GM12864 (cell line): ENCODE data around the gene TMEM272.

ENCODE experiments used
- DNase-seq: peaks from one replicate; pipeline ENCODE4 v3.0.0-alpha.2; 2011; ENCODE audit warnings: low read depth
- H3K4me3 ChIP-seq: 2 replicates; pipeline ENCODE4 v1.5.1; 2011; ENCODE audit warnings: mild to moderate bottlenecking, low read depth, low read length, control low read depth
- CTCF ChIP-seq: IDR thresholded peaks from 2 replicates; pipeline ENCODE4 v1.5.1; 2011; ENCODE audit warnings: low read depth, mild to moderate bottlenecking, moderate library complexity, low read length, control low read depth, inconsistent platforms; ENCODE audit errors: missing control alignments

TMEM272 gene

DNA sequence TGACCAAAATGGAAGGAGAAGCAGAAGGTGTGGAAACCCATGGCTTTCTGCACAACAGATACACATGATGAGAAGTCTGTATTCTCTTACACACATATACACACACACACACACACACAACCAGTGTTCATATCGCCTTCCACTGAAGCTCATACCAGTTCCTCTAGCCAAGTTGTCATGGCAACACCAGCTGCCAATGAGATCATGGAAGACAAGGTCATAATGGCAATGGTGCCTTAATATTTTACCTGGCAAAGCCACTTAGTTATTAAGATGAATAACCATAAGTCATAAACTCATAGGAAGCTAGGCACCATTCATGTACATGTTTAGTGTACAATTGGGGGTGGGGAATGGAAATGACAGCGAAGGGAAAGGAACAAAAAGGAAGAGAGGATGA lies 38.4 kb downstream of the TMEM272 start:
- H3K4me3 ChIP-seq = no peak overlapping the region
- no peak for DNase-seq
- TF ChIP-seq CTCF = no peak

DNA sequence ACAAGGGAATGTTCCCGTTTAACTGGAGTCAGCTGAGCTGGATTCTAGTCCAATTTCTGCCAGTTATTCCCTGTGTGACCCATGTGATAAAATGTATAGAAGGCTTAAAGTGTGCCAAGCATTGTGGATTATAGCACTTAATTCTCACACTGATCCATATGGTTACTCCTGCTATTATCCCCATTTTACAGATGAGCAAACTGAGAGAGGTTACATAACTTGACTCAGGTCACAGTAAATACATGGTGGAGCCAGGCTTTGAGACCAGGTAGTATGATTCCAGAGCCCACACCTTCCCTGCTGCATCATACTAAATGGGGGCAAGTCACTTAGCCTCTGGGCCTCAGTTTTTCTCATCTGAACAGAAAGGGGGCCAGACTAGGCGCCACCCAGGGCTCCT lies 39.1 kb downstream of the TMEM272 start:
- no peak for TF ChIP-seq CTCF
- DNase-seq = no peak
- no peak overlapping the region for H3K4me3 ChIP-seq

GRCh38 chr13:51805313-51805712 lies 39.7 kb downstream of the TMEM272 start:
- no peak for TF ChIP-seq CTCF
- DNase-seq = no peak
- H3K4me3 ChIP-seq = no peak overlapping the region

DNA sequence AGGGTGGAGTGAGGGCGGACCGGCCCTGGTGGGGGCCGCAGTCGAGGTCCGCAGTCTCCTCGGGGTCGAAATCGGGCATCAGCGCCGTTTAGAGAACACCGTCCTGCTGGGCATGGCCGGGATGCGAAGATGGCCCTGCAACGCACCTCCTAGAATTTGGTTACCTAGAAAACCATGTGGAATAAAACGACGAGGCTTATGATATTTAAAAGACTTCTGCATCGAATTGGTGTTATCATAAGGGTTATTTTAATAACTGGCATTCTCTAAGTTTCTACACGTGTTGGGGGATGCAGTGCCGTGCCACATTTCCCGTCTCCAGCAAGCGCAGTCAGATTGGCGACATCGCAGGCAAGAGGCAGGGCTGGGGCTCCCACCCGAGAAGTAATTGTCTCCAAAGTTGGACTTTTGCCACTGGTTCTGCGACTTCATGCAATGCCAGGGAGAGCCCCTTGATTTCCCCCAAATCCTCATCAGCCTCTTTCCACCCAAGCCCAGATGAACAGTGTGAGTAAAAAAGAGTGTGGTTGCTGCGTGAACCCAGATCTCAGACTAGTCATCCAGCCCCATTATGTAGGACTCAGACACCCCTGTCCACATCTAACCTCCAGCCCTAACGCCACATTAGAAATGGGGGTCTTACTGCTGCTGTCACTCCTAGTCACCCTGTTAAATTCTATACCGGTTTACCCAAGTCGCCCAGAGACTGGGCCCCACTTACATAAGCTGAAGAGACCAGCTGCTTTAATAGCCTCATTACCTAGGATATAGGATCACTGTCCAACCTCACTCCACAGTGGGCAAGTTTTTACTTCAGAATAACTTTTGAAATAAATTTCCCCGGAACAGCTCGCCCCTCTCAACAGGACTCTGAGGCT lies 40.4 kb downstream of the TMEM272 start:
- H3K4me3 ChIP-seq = peak overlapping the region; percentile 87
- DNase-seq = no peak
- TF ChIP-seq CTCF = no peak

DNA sequence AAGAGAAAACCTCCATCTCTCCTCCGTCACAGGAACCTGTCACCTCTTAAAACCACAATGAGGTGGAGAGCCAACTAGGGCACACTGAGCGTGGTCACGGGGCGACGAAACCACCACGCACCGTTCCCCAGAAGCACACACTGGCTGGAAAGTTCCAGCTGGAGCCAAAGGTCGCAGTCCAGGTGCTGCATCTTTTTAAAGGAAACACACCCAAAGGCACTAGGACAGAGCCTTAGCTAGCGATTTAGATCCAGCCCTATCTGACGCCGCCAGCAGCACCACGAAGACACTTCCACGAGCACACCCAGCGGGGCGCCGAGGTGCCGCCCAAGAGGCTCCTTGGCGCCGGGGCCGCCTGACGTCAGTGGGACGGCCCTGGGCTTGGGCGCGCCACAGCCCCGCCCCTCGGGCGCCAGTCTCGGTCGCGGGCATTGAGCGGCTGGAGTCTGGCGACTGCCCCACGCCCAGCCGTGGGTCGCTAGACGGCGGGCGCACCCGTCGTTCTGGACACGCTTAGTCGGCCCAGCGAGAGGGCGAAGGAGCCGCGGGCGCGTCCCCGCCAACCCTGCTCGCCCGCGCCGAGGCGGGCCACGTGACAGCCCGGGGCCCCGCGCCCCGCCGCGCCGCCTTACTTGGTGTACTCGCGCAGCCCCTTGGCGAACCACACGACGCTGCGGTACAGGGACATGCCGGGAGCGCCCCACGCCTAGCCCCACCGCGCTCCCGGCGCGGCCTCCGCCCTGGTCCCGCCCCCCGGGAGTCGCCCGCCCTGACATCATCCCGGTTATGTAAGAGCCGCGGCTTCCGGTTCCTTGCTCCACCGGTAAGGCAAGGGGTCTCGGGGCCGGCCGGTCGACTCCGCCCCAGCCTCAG lies 41.3 kb downstream of the TMEM272 start, which contains the start of gene DHRS12:
Gene DHRS12, minus strand, starts transcription at position 742 of the 873 bp plus-strand sequence. CDS start 4,504 bp downstream, outside the sequence.
- DNase-seq = no peak
- no peak for TF ChIP-seq CTCF
- peak within 1 kb of the TSS; percentile 87 for H3K4me3 ChIP-seq

GRCh38 chr13:51802631-51803418 lies 42.2 kb downstream of the TMEM272 start:
- peak overlapping the region; percentile 87 for H3K4me3 ChIP-seq
- no peak for DNase-seq
- TF ChIP-seq CTCF = no peak
